Activated naive CD8-positive, alpha-beta T cell treated with anti-CD3 and anti-CD28 coated beads, Interleukin-2, amount 10 ng/mL, durations not matched to agents 7 days and 5 days (primary cell): ENCODE data around the gene ZNF808. TPM values are rescaled to one million over a fixed set of nuclear protein-coding genes. Genes with fewer than 3 reads are reported as not detected.
A peak's percentile ranks its signal among the peaks of the same experiment; 100 is the strongest.
"Not testable (repeated sequence)": the region's sequence is repeated elsewhere in the genome, so short reads cannot be mapped to it uniquely, and the experiment has no call there.

Experiments
- ATAC-seq: fragments of 150-1000 bp; cut with Tn5 transposase; one replicate; pipeline ENCODE4 v1.10.0; 2021; ENCODE audit warnings: low read depth, moderate library complexity
- POLR2A ChIA-PET: fragments of 350-600 bp; sonication (Branson Sonifier 250); formaldehyde crosslinking; loops from one replicate; lab custom pipeline; 2021; ENCODE audit warnings: antibody characterized with exemption; lab: Charles Lee
- DNase-seq: peaks from one replicate; pipeline ENCODE4 v3.0.0; 2021
- H3K27ac Mint-ChIP-seq: one replicate; pipeline ENCODE4 v1.8.0; 2022; ENCODE audit warnings: mild to moderate bottlenecking, mixed read lengths
- H3K27me3 Mint-ChIP-seq: one replicate; pipeline ENCODE4 v1.8.0; 2022; ENCODE audit warnings: mild to moderate bottlenecking, moderate library complexity, mixed read lengths
- H3K36me3 Mint-ChIP-seq: one replicate; pipeline ENCODE4 v1.8.0; 2021; ENCODE audit warnings: mild to moderate bottlenecking, mixed read lengths
- H3K4me1 Mint-ChIP-seq: one replicate; pipeline ENCODE4 v1.8.0; 2021; ENCODE audit warnings: mixed read lengths
- H3K4me3 Mint-ChIP-seq: one replicate; pipeline ENCODE4 v1.8.0; 2022; ENCODE audit warnings: mild to moderate bottlenecking, moderate library complexity, mixed read lengths
- H3K9me3 Mint-ChIP-seq: one replicate; pipeline ENCODE4 v1.8.0; 2021; ENCODE audit warnings: mixed read lengths
- total RNA-seq, 2 experiments: library from RNA; stranded (reverse); gene quantifications; one replicate each; pipeline ENCODE4 v1.2.3, GENCODE V29; 2021

ZNF808 gene
- total RNA-seq, 2 experiments from 2014 or later: 53.5 to 59.8 TPM

DNA sequence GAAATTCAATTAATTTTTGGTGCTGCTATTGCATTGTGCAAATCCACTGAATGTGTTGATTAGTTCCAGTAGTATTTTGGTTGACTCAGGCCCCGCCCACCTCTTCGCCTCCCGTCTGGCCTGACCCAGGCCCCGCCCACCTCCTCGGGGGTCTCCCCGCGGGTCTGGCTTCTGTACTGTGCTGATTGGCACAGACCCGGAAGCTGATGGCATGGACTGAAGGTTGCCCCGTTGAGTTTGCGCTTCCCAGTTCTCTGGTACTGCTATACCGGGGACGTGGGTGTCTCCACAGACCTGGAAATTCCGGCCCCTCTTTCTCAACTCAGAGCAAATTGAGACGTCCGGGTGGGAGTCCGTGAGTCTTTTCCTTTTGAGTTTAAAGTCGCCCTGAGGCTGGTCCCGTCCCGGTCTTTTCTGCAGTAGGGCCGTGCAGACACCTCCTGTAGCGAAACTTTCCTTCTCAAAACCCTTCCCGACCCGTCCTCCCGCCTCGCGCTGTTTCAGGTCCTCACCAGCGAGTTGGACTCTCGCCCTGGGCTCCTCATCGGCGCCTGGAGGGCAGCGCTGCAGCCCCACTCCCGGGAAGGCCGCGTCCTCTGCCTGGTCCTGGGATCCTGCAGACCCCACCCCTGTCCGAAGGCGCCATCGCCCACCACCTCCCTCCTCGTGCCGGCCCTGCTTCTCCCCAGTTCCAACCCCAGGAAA is 57.4 kb downstream of the ZNF808 start:
- Mint-ChIP-seq H3K27me3 (no peaks in the 10 kb centered on the region), H3K4me1 (no peaks in the 10 kb centered on the region), H3K4me3 (no peak overlapping the region), H3K36me3 (peaks cover 76% of the 10 kb centered on the region), H3K27ac (no peak overlapping the region), H3K9me3 (peaks cover 28% of the 10 kb centered on the region)
- DNase-seq (no peak), ATAC-seq (no peak)
- POLR2A ChIA-PET: no interaction called here

DNA sequence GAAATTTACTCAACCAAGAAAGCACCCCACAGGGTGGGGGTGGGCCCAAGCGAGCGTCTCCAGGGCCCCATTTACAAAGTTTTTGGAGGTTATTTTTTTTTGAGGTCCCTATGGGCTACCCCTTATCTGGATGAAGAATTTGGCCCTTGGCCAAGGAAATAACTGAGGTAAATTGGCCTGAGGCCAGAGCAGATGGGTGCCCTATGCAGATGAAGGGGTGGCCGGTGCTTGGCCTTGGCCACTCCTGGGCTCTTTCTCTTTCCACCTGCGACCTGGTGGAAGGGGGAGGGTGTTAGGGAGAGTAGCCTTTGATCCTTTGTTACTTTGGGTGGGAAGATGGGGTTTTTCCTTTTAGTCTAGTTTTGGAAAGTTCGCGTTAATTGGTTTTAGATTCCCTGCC is 58.1 kb downstream of the ZNF808 start:
- no peak overlapping the region for H3K27ac Mint-ChIP-seq
- no peak overlapping the region for H3K4me3 Mint-ChIP-seq
- H3K27me3 Mint-ChIP-seq: no peaks in the 10 kb centered on the region
- DNase-seq (no peak), ATAC-seq (no peak)
- H3K4me1 Mint-ChIP-seq: no peaks in the 10 kb centered on the region
- POLR2A ChIA-PET: no interaction called here
- peaks cover 78% of the 10 kb centered on the region for H3K36me3 Mint-ChIP-seq
- H3K9me3 Mint-ChIP-seq: peaks cover 26% of the 10 kb centered on the region

- Mint-ChIP-seq H3K4me3 (no peak overlapping the region), H3K36me3 (peaks cover 73% of the 10 kb centered on the region), H3K9me3 (peaks cover 14% of the 10 kb centered on the region), H3K4me1 (no peaks in the 10 kb centered on the region), H3K27ac (no peak overlapping the region), H3K27me3 (no peaks in the 10 kb centered on the region)
- POLR2A ChIA-PET: no interaction called here
- ATAC-seq: no peak
- DNase-seq: no peak
Observed at GRCh38 chr19:52590728-52591127, 63.3 kb downstream of the ZNF808 start.

GRCh38 chr19:52592301-52592700 is 64.8 kb downstream of the ZNF808 start:
- Mint-ChIP-seq H3K27me3 (no peaks in the 10 kb centered on the region), H3K36me3 (peaks cover 77% of the 10 kb centered on the region), H3K4me1 (no peaks in the 10 kb centered on the region), H3K9me3 (peaks cover 28% of the 10 kb centered on the region), H3K4me3 (no peak overlapping the region), H3K27ac (no peak overlapping the region)
- ATAC-seq (no peak), DNase-seq (no peak)
- POLR2A ChIA-PET: no interaction called here

GRCh38 chr19:52593441-52593840 is 66.0 kb downstream of the ZNF808 start:
- POLR2A ChIA-PET, ATAC-seq, H3K4me3 Mint-ChIP-seq: not testable (repeated sequence)

GRCh38 chr19:52599241-52599640 is 71.8 kb downstream of the ZNF808 start:
- Mint-ChIP-seq H3K36me3 (peaks cover 73% of the 10 kb centered on the region), H3K27ac (no peak overlapping the region), H3K4me1 (peaks cover 8% of the 10 kb centered on the region), H3K4me3 (no peak overlapping the region), H3K27me3 (no peaks in the 10 kb centered on the region), H3K9me3 (peaks cover 32% of the 10 kb centered on the region)
- POLR2A ChIA-PET: interaction anchor here (1.0 kb wide), 1 partner anchor 10 kb away, joined by 4 read pairs; no protein-coding TSS in a partner anchor
- DNase-seq (no peak), ATAC-seq (no peak)

More at GRCh38 chr19:52593441-52593840, 66.0 kb downstream of the ZNF808 start:
- not testable (repeated sequence) for H3K27ac Mint-ChIP-seq, H3K4me1 Mint-ChIP-seq, DNase-seq, H3K27me3 Mint-ChIP-seq
- H3K36me3 Mint-ChIP-seq: peaks cover 82% of the 10 kb centered on the region
- H3K9me3 Mint-ChIP-seq: peaks cover 29% of the 10 kb centered on the region

DNA sequence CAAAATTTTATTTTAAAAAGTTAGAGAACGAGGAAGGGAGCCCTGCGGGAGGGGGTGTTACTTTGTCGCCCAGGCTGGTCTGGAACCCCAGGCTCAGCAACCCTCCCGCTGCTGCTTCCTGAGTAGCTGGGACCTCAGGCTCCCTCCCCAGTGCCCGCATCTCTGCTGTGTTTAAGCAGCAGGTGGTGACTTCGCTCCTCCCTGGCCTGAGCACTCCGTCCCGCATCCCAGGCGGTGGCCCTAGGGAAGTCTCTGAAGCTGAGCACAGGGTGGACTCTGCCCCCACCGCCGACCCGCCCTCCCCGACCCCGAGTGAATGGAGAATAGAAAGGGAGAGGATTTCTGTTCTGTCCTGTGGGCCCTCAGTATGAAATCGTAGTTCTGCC is 73.2 kb downstream of the ZNF808 start:
- POLR2A ChIA-PET: no interaction called here

GRCh38 chr19:52601025-52601973 is 73.8 kb downstream of the ZNF808 start:
- Mint-ChIP-seq H3K27me3 (no peaks in the 10 kb centered on the region), H3K4me3 (peak overlapping the region; percentile 87), H3K4me1 (peaks cover 19% of the 10 kb centered on the region), H3K27ac (peak overlapping the region; percentile 77), H3K9me3 (peaks cover 33% of the 10 kb centered on the region), H3K36me3 (peaks cover 70% of the 10 kb centered on the region)
- POLR2A ChIA-PET: interaction anchor here (0.8 kb wide), 1 partner anchor 35 kb away, joined by 3 read pairs; no protein-coding TSS in a partner anchor
- peak; percentile 97 for DNase-seq
- peak; percentile 95 for ATAC-seq

More for the DNA sequence above, 73.2 kb downstream of the ZNF808 start:
- H3K27ac Mint-ChIP-seq: peak overlapping the region; percentile 77
- H3K27me3 Mint-ChIP-seq: no peaks in the 10 kb centered on the region
- DNase-seq (no peak), ATAC-seq (peak; percentile 25)
- H3K4me1 Mint-ChIP-seq: peaks cover 14% of the 10 kb centered on the region
- peak overlapping the region; percentile 87 for H3K4me3 Mint-ChIP-seq
- peaks cover 71% of the 10 kb centered on the region for H3K36me3 Mint-ChIP-seq
- H3K9me3 Mint-ChIP-seq: peaks cover 36% of the 10 kb centered on the region

- H3K4me1 Mint-ChIP-seq: peaks cover 21% of the 10 kb centered on the region
- DNase-seq, H3K27me3 Mint-ChIP-seq, ATAC-seq: not testable (repeated sequence)
- peaks cover 31% of the 10 kb centered on the region for H3K9me3 Mint-ChIP-seq
- H3K4me3 Mint-ChIP-seq: peak overlapping the region; percentile 87
- POLR2A ChIA-PET: interaction anchor here (0.8 kb wide), 1 partner anchor 34 kb away, joined by 3 read pairs; no protein-coding TSS in a partner anchor
- peak overlapping the region; percentile 77 for H3K27ac Mint-ChIP-seq
- peaks cover 69% of the 10 kb centered on the region for H3K36me3 Mint-ChIP-seq
Observed at GRCh38 chr19:52601974-52602366, 74.5 kb downstream of the ZNF808 start.

- peak overlapping the region; percentile 87 for H3K4me3 Mint-ChIP-seq
- POLR2A ChIA-PET: no interaction called here
- peaks cover 27% of the 10 kb centered on the region for H3K9me3 Mint-ChIP-seq
- H3K27ac Mint-ChIP-seq: no peak overlapping the region
- ATAC-seq (no peak), DNase-seq (no peak)
- no peaks in the 10 kb centered on the region for H3K27me3 Mint-ChIP-seq
- H3K4me1 Mint-ChIP-seq: peaks cover 21% of the 10 kb centered on the region
- H3K36me3 Mint-ChIP-seq: peaks cover 64% of the 10 kb centered on the region
Observed at GRCh38 chr19:52602941-52603340, 75.5 kb downstream of the ZNF808 start.

- H3K9me3 Mint-ChIP-seq: peaks cover 29% of the 10 kb centered on the region
- POLR2A ChIA-PET: interaction anchor here (0.6 to 1.2 kb wide), 3 partner anchors 20 to 873 kb away, joined by 3 to 9 read pairs (median 4); no protein-coding TSS in a partner anchor
Observed at GRCh38 chr19:52603558-52604207, 76.2 kb downstream of the ZNF808 start.

More at GRCh38 chr19:52603558-52604207, 76.2 kb downstream of the ZNF808 start:
- DNase-seq (no peak), ATAC-seq (no peak)
- H3K4me3 Mint-ChIP-seq: no peak overlapping the region
- H3K27ac Mint-ChIP-seq: no peak overlapping the region
- peaks cover 21% of the 10 kb centered on the region for H3K4me1 Mint-ChIP-seq
- no peaks in the 10 kb centered on the region for H3K27me3 Mint-ChIP-seq
- peaks cover 61% of the 10 kb centered on the region for H3K36me3 Mint-ChIP-seq
